K562 (cell line): ENCODE measurements around the gene AUNIP. TPM values are rescaled to one million over a fixed set of nuclear protein-coding genes. Genes with fewer than 3 reads are reported as not detected.
A peak's percentile ranks its signal among the peaks of the same experiment; 100 is the strongest.

ENCODE experiments used
- CAMTA2 ChIP-seq: fragments of 250-450 bp; sonication (Bioruptor Pico); conservative IDR thresholded peaks from 2 replicates; pipeline ENCODE4 v1.5.1; 2022
- CBFB ChIP-seq: sonication (generic); formaldehyde crosslinking; IDR thresholded peaks from 2 replicates; pipeline ENCODE4 v1.4.0; 2020; ENCODE audit warnings: mild to moderate bottlenecking, missing genetic modification reagents
- CHD1 ChIP-seq: fragments of 200-600 bp; sonication (generic); IDR thresholded peaks from one replicate; pipeline ENCODE4 v1.6.1; 2012; ENCODE audit warnings: mild to moderate bottlenecking, moderate library complexity, low read length, inconsistent platforms
- DNMT1 ChIP-seq: fragments of 450-650 bp; IDR thresholded peaks from 2 replicates; pipeline ENCODE4 v1.6.1; 2016; ENCODE audit warnings: antibody characterized with exemption, mild to moderate bottlenecking
- HMGN3 ChIP-seq: IDR thresholded peaks from 2 replicates; pipeline ENCODE4 v1.6.1; 2011; ENCODE audit warnings: borderline replicate concordance, low read depth, mild to moderate bottlenecking, mixed read lengths, low read length; ENCODE audit not compliant: insufficient read length; ENCODE audit errors: extremely low read depth
- KDM4B ChIP-seq, 2 experiments: fragments of 450-650 bp in 1 of 2; sonication (generic) in 1 of 2; IDR thresholded peaks; 2 replicates each; pipeline ENCODE4 v1.6.1; 2016 to 2017; ENCODE audit warnings: borderline replicate concordance in 2 of 2, antibody characterized with exemption in 1 of 2, low read depth in 1 of 2, mild to moderate bottlenecking in 1 of 2
- KLF16 ChIP-seq: IDR thresholded peaks from 2 replicates; pipeline ENCODE4 v1.6.1; 2016; ENCODE audit warnings: antibody characterized with exemption
- PCBP1 ChIP-seq: fragments of 200-400 bp; formaldehyde crosslinking; IDR thresholded peaks from 2 replicates; pipeline ENCODE4 v1.6.1; 2018; ENCODE audit warnings: mild to moderate bottlenecking, low read depth, low read length; ENCODE audit not compliant: poor library complexity, severe bottlenecking
- PHF20 ChIP-seq: fragments of 450-650 bp; IDR thresholded peaks from 2 replicates; pipeline ENCODE4 v1.6.1; 2018; ENCODE audit not compliant: partially characterized antibody
- STAT5A ChIP-seq: IDR thresholded peaks from 2 replicates; pipeline ENCODE4 v1.6.1; 2012; ENCODE audit warnings: low read length, inconsistent platforms, borderline replicate concordance
- XRCC3 ChIP-seq: fragments of 450-650 bp; IDR thresholded peaks from 2 replicates; pipeline ENCODE4 v1.6.1; 2017; ENCODE audit warnings: mild to moderate bottlenecking, moderate library complexity
- ZBTB1 ChIP-seq: sonication (generic); formaldehyde crosslinking; IDR thresholded peaks from 2 replicates; pipeline ENCODE4 v1.8.1; 2023; ENCODE audit warnings: missing genetic modification reagents, low read depth, mild to moderate bottlenecking, borderline replicate concordance
- ZFPM2 ChIP-seq: fragments of 250-450 bp; sonication (Bioruptor Pico); IDR thresholded peaks from 2 replicates; pipeline ENCODE4 v1.5.1; 2022; ENCODE audit warnings: mild to moderate bottlenecking
- ZNF124 ChIP-seq: sonication (generic); formaldehyde crosslinking; IDR thresholded peaks from 2 replicates; pipeline ENCODE4 v1.8.1; 2022; ENCODE audit warnings: missing genetic modification reagents
- ZNF239 ChIP-seq: fragments of 250-450 bp; sonication (Bioruptor Pico); IDR thresholded peaks from 2 replicates; pipeline ENCODE4 v1.4.0; 2020; ENCODE audit warnings: mild to moderate bottlenecking
- ZNF778 ChIP-seq: fragments of 450-650 bp; formaldehyde crosslinking; IDR thresholded peaks from 2 replicates; pipeline ENCODE4 v1.4.0; 2020; ENCODE audit warnings: mild to moderate bottlenecking, moderate library complexity
- ZNF785 ChIP-seq: fragments of 250-450 bp; sonication (Bioruptor Pico); IDR thresholded peaks from 2 replicates; pipeline ENCODE4 v1.4.0; 2020; ENCODE audit warnings: mild to moderate bottlenecking
- polyA plus RNA-seq, 8 experiments: library from polyadenylated mRNA; depleted of rRNA in 4 of 8; stranded (reverse) in 5 of 8; unstranded in 3 of 8; fragments of >200 nt; fragmentation: Nextera tagmentation in 2 of 8; fragmentation: Illumina TruSeq in 1 of 8; extraction: Ambion mirVana in 2 of 8; extraction: Trizol in 1 of 8; gene quantifications; 2 replicates each; pipeline versions ENCODE4 v1.2.1 to v1.2.3, GENCODE V29; 2011 to 2014; ENCODE audit warnings: inconsistent platforms in 1 of 8, missing spikeins in 1 of 8
- total RNA-seq, 7 experiments: library from RNA; depleted of rRNA in 6 of 7; stranded (reverse); fragments of >200 nt in 6 of 7; fragmentation: Illumina TruSeq in 2 of 7; extraction: Trizol in 2 of 7; gene quantifications; 2 replicates each; pipeline versions ENCODE4 v1.2.1 to v1.2.3, GENCODE V29; 2011 to 2021; ENCODE audit warnings: low replicate concordance in 1 of 7
- TF ChIP-seq, protein P1 (sequence below), 2 experiments: fragments of 450-650 bp in 1 of 2; sonication (generic) in 1 of 2; formaldehyde crosslinking; conservative IDR thresholded peaks; 2 replicates each; pipeline versions ENCODE4 v1.4.0 to v1.8.1; 2020 to 2022; ENCODE audit warnings: mild to moderate bottlenecking in 1 of 2, missing genetic modification reagents in 1 of 2
- TF ChIP-seq, protein P2 (sequence below), 2 experiments: fragments of 450-650 bp; IDR thresholded peaks; 2 replicates each; pipeline ENCODE4 v1.6.1; 2016
- TF ChIP-seq, protein P3 (sequence below): conservative IDR thresholded peaks from 2 replicates; pipeline ENCODE4 v1.6.1; 2011; ENCODE audit warnings: low read depth, mild to moderate bottlenecking, low read length; ENCODE audit not compliant: control insufficient read depth
- TF ChIP-seq, protein P4 (sequence below): fragments of 450-650 bp; formaldehyde crosslinking; IDR thresholded peaks from 2 replicates; pipeline ENCODE4 v1.4.0; 2022; ENCODE audit warnings: mild to moderate bottlenecking, moderate library complexity
- TF ChIP-seq, protein P5 (sequence below), 2 experiments: fragments of 200-800 bp in 1 of 2; sonication (Bioruptor generic) in 1 of 2; sonication (generic) in 1 of 2; formaldehyde crosslinking in 1 of 2; IDR thresholded peaks in 1 of 2; conservative IDR thresholded peaks in 1 of 2; 2 replicates each; pipeline versions ENCODE4 v1.5.0 to v1.6.1; 2016 to 2020; ENCODE audit warnings: missing compliant biosample characterization in 1 of 2, missing genetic modification characterization in 1 of 2, missing genetic modification reagents in 1 of 2

The AUNIP gene
- total and polyA plus RNA-seq, 9 of the 15 experiments (the other 6 are each of a cell fraction or from before 2014, with no cell fraction given): 12.1 to 53.8 (median 47.1) TPM

- TF ChIP-seq ZNF124 (no peak), CAMTA2 (CRISPR knock-in tag) (no peak), HMGN3 (peak; percentile 90), ZNF239 (no peak), XRCC3 (no peak), KLF16 (no peak), ZNF785 (CRISPR knock-in tag) (no peak), PHF20 (peak; percentile 88), ZBTB1 (no peak), CBFB (peak; percentile 58; the same call in 1 of the 2 replicates), KDM4B (IDR thresholded peaks at IDR 0.05; ENCODE audit: borderline replicate concordance in 2 of 2, low read depth in 1 of 2) (no peak; a peak in 1 of 4 replicates), ZFPM2 (no peak), DNMT1 (no peak), PCBP1 (no peak), CHD1 (no peak), STAT5A (no peak; the same call in 1 of the 2 replicates), ZNF778 (no peak)
- TF ChIP-seq, protein P1, sequence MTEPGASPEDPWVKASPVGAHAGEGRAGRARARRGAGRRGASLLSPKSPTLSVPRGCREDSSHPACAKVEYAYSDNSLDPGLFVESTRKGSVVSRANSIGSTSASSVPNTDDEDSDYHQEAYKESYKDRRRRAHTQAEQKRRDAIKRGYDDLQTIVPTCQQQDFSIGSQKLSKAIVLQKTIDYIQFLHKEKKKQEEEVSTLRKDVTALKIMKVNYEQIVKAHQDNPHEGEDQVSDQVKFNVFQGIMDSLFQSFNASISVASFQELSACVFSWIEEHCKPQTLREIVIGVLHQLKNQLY (CRISPR knock-in tag; conservative IDR thresholded peaks at IDR 0.05): no peak
- TF ChIP-seq, protein P2, sequence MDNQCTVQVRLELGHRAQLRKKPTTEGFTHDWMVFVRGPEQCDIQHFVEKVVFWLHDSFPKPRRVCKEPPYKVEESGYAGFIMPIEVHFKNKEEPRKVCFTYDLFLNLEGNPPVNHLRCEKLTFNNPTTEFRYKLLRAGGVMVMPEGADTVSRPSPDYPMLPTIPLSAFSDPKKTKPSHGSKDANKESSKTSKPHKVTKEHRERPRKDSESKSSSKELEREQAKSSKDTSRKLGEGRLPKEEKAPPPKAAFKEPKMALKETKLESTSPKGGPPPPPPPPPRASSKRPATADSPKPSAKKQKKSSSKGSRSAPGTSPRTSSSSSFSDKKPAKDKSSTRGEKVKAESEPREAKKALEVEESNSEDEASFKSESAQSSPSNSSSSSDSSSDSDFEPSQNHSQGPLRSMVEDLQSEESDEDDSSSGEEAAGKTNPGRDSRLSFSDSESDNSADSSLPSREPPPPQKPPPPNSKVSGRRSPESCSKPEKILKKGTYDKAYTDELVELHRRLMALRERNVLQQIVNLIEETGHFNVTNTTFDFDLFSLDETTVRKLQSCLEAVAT (IDR thresholded peaks at IDR 0.05): peak; percentile 85 to 95
- TF ChIP-seq, protein P3, sequence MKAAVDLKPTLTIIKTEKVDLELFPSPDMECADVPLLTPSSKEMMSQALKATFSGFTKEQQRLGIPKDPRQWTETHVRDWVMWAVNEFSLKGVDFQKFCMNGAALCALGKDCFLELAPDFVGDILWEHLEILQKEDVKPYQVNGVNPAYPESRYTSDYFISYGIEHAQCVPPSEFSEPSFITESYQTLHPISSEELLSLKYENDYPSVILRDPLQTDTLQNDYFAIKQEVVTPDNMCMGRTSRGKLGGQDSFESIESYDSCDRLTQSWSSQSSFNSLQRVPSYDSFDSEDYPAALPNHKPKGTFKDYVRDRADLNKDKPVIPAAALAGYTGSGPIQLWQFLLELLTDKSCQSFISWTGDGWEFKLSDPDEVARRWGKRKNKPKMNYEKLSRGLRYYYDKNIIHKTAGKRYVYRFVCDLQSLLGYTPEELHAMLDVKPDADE: peak; percentile 46; the same call in 1 of the 2 replicates
- TF ChIP-seq, protein P4, sequence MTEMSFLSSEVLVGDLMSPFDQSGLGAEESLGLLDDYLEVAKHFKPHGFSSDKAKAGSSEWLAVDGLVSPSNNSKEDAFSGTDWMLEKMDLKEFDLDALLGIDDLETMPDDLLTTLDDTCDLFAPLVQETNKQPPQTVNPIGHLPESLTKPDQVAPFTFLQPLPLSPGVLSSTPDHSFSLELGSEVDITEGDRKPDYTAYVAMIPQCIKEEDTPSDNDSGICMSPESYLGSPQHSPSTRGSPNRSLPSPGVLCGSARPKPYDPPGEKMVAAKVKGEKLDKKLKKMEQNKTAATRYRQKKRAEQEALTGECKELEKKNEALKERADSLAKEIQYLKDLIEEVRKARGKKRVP (CRISPR knock-in tag): 0 out of 2 replicates have a peak, but pooled peaks have one; percentile 20
- TF ChIP-seq, protein P5, sequence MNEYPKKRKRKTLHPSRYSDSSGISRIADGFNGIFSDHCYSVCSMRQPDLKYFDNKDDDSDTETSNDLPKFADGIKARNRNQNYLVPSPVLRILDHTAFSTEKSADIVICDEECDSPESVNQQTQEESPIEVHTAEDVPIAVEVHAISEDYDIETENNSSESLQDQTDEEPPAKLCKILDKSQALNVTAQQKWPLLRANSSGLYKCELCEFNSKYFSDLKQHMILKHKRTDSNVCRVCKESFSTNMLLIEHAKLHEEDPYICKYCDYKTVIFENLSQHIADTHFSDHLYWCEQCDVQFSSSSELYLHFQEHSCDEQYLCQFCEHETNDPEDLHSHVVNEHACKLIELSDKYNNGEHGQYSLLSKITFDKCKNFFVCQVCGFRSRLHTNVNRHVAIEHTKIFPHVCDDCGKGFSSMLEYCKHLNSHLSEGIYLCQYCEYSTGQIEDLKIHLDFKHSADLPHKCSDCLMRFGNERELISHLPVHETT (CRISPR knock-in tag; conservative IDR thresholded peaks at IDR 0.05 in 1 of 2, IDR thresholded peaks at IDR 0.05 in 1 of 2): peak in 1 of 2 experiments; percentile 36; a peak in 1 of 4 replicates
These were observed at the start of gene AUNIP (continued) for GRCh38 chr1:25858906-25859789.
